Kasumi-1 (cell line): ENCODE measurements around the gene POU2AF1.

ENCODE experiments used
- DNase-seq, 2 experiments: peaks; one replicate each; lab custom pipeline; 2025; lab: John Stamatoyannopoulos, UW

POU2AF1 gene

GRCh38 chr11:111310723-111311122, 68.4 kb downstream of the POU2AF1 start:
- DNase-seq = no peak

- DNase-seq = no peak
Observed at GRCh38 chr11:111310088-111310487, 69.0 kb downstream of the POU2AF1 start.

- DNase-seq = no peak
Observed at GRCh38 chr11:111309215-111309915, 69.7 kb downstream of the POU2AF1 start.

- DNase-seq = no peak
Observed at GRCh38 chr11:111308140-111308539, 70.9 kb downstream of the POU2AF1 start.

GRCh38 chr11:111307472-111308108, 71.5 kb downstream of the POU2AF1 start:
- no peak for DNase-seq

GRCh38 chr11:111306321-111306720, 72.8 kb downstream of the POU2AF1 start:
- no peak for DNase-seq

- DNase-seq = peak in 1 of 2 experiments; percentile 10
Observed at GRCh38 chr11:111305876-111306275, 73.2 kb downstream of the POU2AF1 start.

- DNase-seq = no peak
Observed at GRCh38 chr11:111305162-111305802, 73.8 kb downstream of the POU2AF1 start.

GRCh38 chr11:111303461-111303860, 75.6 kb downstream of the POU2AF1 start:
- no peak for DNase-seq

GRCh38 chr11:111302298-111302697, 76.8 kb downstream of the POU2AF1 start:
- DNase-seq = no peak
